Peyer's patch (tissue), 4 donors: ENCODE results near the gene MCF2L2.

Experiments
- CTCF ChIP-seq, 6 experiments: fragments of 450-650 bp in 4 of 6; fragments of 200-600 bp in 2 of 6; sonication (generic) in 1 of 6; IDR thresholded peaks; one replicate each; pipeline ENCODE4 v1.5.1; 2017 to 2019; ENCODE audit warnings: antibody characterized with exemption in 6 of 6, mild to moderate bottlenecking in 3 of 6, moderate library complexity in 1 of 6
- POLR2A ChIP-seq, 2 donors: fragments of 450-650 bp; IDR thresholded peaks; one replicate each; pipeline ENCODE4 v1.5.1; 2017; ENCODE audit warnings: antibody characterized with exemption in 2 of 2, mild to moderate bottlenecking in 2 of 2, moderate library complexity in 2 of 2

- TF ChIP-seq POLR2A (IDR thresholded peaks at IDR 0.05) (no peak), CTCF (IDR thresholded peaks at IDR 0.05) (no peak)
These were observed 38.2 kb upstream of the MCF2L2 start for GRCh38 chr3:183466575-183466974.
